GM19397 (cell line): ENCODE results near the gene DIDO1.

Experiments
- ATAC-seq: cut with Tn5 transposase; IDR thresholded peaks from one replicate; pipeline ENCODE4 v1.9.1; 2021; ENCODE audit warnings: mild to moderate bottlenecking, moderate library complexity; ENCODE audit not compliant: unreplicated experiment

DIDO1 gene

GRCh38 chr20:62838128-62838891 lies 88.0 kb downstream of the DIDO1 start:
- no peak for ATAC-seq

- no peak for ATAC-seq
Measured at GRCh38 chr20:62837790-62838127, 88.5 kb downstream of the DIDO1 start.

GRCh38 chr20:62836967-62837490 lies 89.3 kb downstream of the DIDO1 start:
- no peak for ATAC-seq

GRCh38 chr20:62835931-62836861 lies 90.1 kb downstream of the DIDO1 start:
- no peak for ATAC-seq

- no peak for ATAC-seq
Measured at GRCh38 chr20:62834967-62835730, 91.2 kb downstream of the DIDO1 start.

- ATAC-seq = no peak
Measured at GRCh38 chr20:62832951-62833391, 93.3 kb downstream of the DIDO1 start.

- no peak for ATAC-seq
Measured at GRCh38 chr20:62832212-62832922, 93.9 kb downstream of the DIDO1 start.

- no peak for ATAC-seq
Measured at GRCh38 chr20:62831854-62832211, 94.5 kb downstream of the DIDO1 start.

GRCh38 chr20:62831361-62831788 lies 94.9 kb downstream of the DIDO1 start:
- no peak for ATAC-seq

GRCh38 chr20:62830821-62831220 lies 95.5 kb downstream of the DIDO1 start:
- no peak for ATAC-seq

- no peak for ATAC-seq
Measured at GRCh38 chr20:62830251-62830650, 96.1 kb downstream of the DIDO1 start.

- ATAC-seq = no peak
Measured at GRCh38 chr20:62829231-62830230, 96.8 kb downstream of the DIDO1 start.

GRCh38 chr20:62828511-62829230 lies 97.6 kb downstream of the DIDO1 start:
- no peak for ATAC-seq

- no peak for ATAC-seq
Measured at GRCh38 chr20:62828051-62828450, 98.3 kb downstream of the DIDO1 start.
